Fibroblast of lung (primary cell): ENCODE measurements around the gene CLUH. TPM values are rescaled to one million over a fixed set of nuclear protein-coding genes. Genes with fewer than 3 reads are reported as not detected.
"Not testable (repeated sequence)": the region's sequence is repeated elsewhere in the genome, so short reads cannot be mapped to it uniquely, and the experiment has no call there.

Source experiments
- DNase-seq, 2 donors: peaks; one replicate each; pipeline versions ENCODE4 v3.0.0 to v3.0.0-alpha.2; 2010; ENCODE audit warnings: low read depth in 2 of 2
- H2AFZ ChIP-seq: 2 replicates; pipeline ENCODE4 v1.5.1; 2012; ENCODE audit warnings: low read length, control low read depth, inconsistent platforms
- H3K27ac ChIP-seq: 2 replicates; pipeline ENCODE4 v1.5.1; 2011; ENCODE audit warnings: low read length, control low read depth; ENCODE audit not compliant: insufficient read depth
- H3K27me3 ChIP-seq: 2 replicates; pipeline ENCODE4 v1.5.1; 2011; ENCODE audit warnings: mild to moderate bottlenecking, low read length; ENCODE audit not compliant: control insufficient read depth, insufficient read depth
- H3K36me3 ChIP-seq: 2 replicates; pipeline ENCODE4 v1.5.1; 2011; ENCODE audit warnings: low read length; ENCODE audit not compliant: control insufficient read depth, insufficient read depth
- H3K4me1 ChIP-seq: 2 replicates; pipeline ENCODE4 v1.5.1; 2011; ENCODE audit warnings: low read length; ENCODE audit not compliant: control insufficient read depth, insufficient read depth; ENCODE audit errors: extremely low read depth
- H3K4me2 ChIP-seq: 2 replicates; pipeline ENCODE4 v1.5.1; 2011; ENCODE audit warnings: low read length, control low read depth; ENCODE audit not compliant: insufficient read depth; ENCODE audit errors: extremely low read depth
- H3K4me3 ChIP-seq, 4 experiments: fragments of 200-600 bp in 1 of 4; sonication (generic) in 1 of 4; replicated peaks in 1 of 4; 2 replicates each; pipeline ENCODE4 v1.5.1; 2011 to 2016; ENCODE audit warnings: low read length in 4 of 4, low read depth in 3 of 4, mild to moderate bottlenecking in 3 of 4, control low read depth in 2 of 4, inconsistent platforms in 1 of 4, mixed read lengths in 1 of 4; ENCODE audit not compliant: insufficient read depth in 1 of 4; ENCODE audit errors: control extremely low read depth in 1 of 4
- H3K79me2 ChIP-seq: 2 replicates; pipeline ENCODE4 v1.5.1; 2012; ENCODE audit warnings: mild to moderate bottlenecking, low read length, inconsistent platforms; ENCODE audit not compliant: control insufficient read depth, insufficient read depth
- H3K9ac ChIP-seq: 2 replicates; pipeline ENCODE4 v1.5.1; 2011; ENCODE audit warnings: mild to moderate bottlenecking, low read length, control low read depth; ENCODE audit not compliant: insufficient read depth
- H3K9me3 ChIP-seq: 2 replicates; pipeline ENCODE4 v1.5.1; 2012; ENCODE audit warnings: low read depth, low read length; ENCODE audit not compliant: control insufficient read depth, insufficient read depth
- H4K20me1 ChIP-seq: 2 replicates; pipeline ENCODE4 v1.5.1; 2011; ENCODE audit warnings: low read length; ENCODE audit not compliant: control insufficient read depth, insufficient read depth; ENCODE audit errors: extremely low read depth
- EZH2 ChIP-seq: IDR thresholded peaks from 2 replicates; pipeline ENCODE4 v1.5.1; 2012; ENCODE audit warnings: low read length, control low read depth, mild to moderate bottlenecking; ENCODE audit errors: missing control alignments
- polyA plus RNA-seq, 2 donors: library from polyadenylated mRNA; depleted of rRNA in 1 of 2; stranded (reverse) in 1 of 2; unstranded in 1 of 2; fragments of >200 nt; gene quantifications; 2 replicates each; pipeline ENCODE4 v1.2.1, GENCODE V29; 2011 to 2012; ENCODE audit warnings: missing spikeins in 1 of 2
- total RNA-seq: library from RNA; depleted of rRNA; stranded (reverse); fragments of >200 nt; gene quantifications from 2 replicates; pipeline ENCODE4 v1.2.1, GENCODE V29; 2014
- TF ChIP-seq, protein P1 (sequence below), 2 donors: IDR thresholded peaks in 1 of 2; conservative IDR thresholded peaks in 1 of 2; 1 replicate in 1 of 2; 2 replicates in 1 of 2; pipeline ENCODE4 v1.5.1; 2011 to 2012; ENCODE audit warnings: low read length in 2 of 2, control low read depth in 1 of 2, inconsistent platforms in 1 of 2, low read depth in 1 of 2, mild to moderate bottlenecking in 1 of 2

CLUH gene
- total and polyA plus RNA-seq, 2 donors (not counting 1 experiment from before 2014, with no cell fraction given) = 10.5 to 29.4 TPM

DNA sequence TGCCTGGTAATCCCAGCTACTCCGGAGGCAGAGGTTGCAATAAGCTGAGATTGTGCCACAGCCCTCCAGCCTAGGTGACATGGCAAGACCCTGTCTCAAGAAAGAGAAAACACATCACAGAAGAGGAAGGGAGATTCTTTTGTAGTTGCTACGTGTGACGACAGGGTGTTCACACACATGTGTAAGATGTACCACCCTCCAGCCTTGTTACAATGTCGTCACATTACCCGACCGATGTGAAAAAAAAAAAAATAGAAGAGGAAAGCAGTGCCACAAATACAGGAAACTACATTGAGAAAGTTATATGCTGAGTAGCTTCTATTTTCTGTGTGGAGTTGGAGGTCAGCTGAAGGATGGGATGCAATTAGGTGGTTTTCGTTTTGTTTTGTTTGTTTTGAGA, 56.0 kb downstream of the CLUH start:
- Histone ChIP-seq H2AFZ (no peak overlapping the region), H4K20me1 (no peaks in the 10 kb centered on the region)

GRCh38 chr17:2652911-2653310, 58.7 kb downstream of the CLUH start:
- not testable (repeated sequence) for H3K4me2 ChIP-seq, H2AFZ ChIP-seq, H3K27ac ChIP-seq, H3K4me1 ChIP-seq, DNase-seq, H3K27me3 ChIP-seq, H3K4me3 ChIP-seq, H3K9ac ChIP-seq, H3K36me3 ChIP-seq, H4K20me1 ChIP-seq, H3K9me3 ChIP-seq
- H3K79me2 ChIP-seq = peaks cover 63% of the 10 kb centered on the region

More for the DNA sequence above, 56.0 kb downstream of the CLUH start:
- Histone ChIP-seq H3K4me1 (peaks cover 2% of the 10 kb centered on the region), H3K9ac (no peak overlapping the region), H3K79me2 (peaks cover 74% of the 10 kb centered on the region), H3K36me3 (no peaks in the 10 kb centered on the region), H3K4me2 (no peak overlapping the region), H3K9me3 (no peaks in the 10 kb centered on the region), H3K27me3 (no peaks in the 10 kb centered on the region), H3K27ac (no peak overlapping the region), H3K4me3 (no peak overlapping the region)
- DNase-seq = no peak
- TF ChIP-seq, protein P1, sequence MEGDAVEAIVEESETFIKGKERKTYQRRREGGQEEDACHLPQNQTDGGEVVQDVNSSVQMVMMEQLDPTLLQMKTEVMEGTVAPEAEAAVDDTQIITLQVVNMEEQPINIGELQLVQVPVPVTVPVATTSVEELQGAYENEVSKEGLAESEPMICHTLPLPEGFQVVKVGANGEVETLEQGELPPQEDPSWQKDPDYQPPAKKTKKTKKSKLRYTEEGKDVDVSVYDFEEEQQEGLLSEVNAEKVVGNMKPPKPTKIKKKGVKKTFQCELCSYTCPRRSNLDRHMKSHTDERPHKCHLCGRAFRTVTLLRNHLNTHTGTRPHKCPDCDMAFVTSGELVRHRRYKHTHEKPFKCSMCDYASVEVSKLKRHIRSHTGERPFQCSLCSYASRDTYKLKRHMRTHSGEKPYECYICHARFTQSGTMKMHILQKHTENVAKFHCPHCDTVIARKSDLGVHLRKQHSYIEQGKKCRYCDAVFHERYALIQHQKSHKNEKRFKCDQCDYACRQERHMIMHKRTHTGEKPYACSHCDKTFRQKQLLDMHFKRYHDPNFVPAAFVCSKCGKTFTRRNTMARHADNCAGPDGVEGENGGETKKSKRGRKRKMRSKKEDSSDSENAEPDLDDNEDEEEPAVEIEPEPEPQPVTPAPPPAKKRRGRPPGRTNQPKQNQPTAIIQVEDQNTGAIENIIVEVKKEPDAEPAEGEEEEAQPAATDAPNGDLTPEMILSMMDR (conservative IDR thresholded peaks at IDR 0.05 in 1 of 2, IDR thresholded peaks at IDR 0.05 in 1 of 2; ENCODE audit: low read depth in 1 of 2, low read length in 2 of 2) = no peak
- no peak for TF ChIP-seq EZH2

DNA sequence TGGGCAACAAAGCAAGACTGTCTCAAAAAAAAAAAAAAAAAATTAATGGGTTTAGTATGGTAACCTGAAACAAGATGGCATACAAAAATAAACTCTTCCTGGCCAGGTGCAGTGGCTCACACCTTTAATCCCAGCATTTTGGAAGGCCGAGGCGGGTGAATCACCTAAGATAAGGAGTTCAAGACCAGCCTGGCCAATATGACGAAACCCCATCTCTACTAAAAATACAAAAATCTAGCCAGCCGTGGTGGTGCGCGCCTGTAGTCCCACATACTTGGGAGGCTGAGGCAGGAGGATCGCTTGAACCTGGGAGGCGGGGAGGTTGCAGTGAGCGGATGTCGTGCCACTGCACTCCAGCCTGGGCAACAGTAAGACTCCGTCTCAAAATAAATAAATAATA, 62.4 kb downstream of the CLUH start:
- Histone ChIP-seq H3K9me3 (no peaks in the 10 kb centered on the region), H2AFZ (no peak overlapping the region), H3K4me1 (peaks cover 2% of the 10 kb centered on the region), H3K4me2 (no peak overlapping the region), H3K27me3 (no peaks in the 10 kb centered on the region), H3K79me2 (peaks cover 39% of the 10 kb centered on the region), H3K4me3 (no peak overlapping the region), H3K27ac (no peak overlapping the region), H3K36me3 (no peaks in the 10 kb centered on the region), H3K9ac (no peak overlapping the region), H4K20me1 (no peaks in the 10 kb centered on the region)
- no peak for TF ChIP-seq EZH2
- TF ChIP-seq, protein P1 (conservative IDR thresholded peaks at IDR 0.05 in 1 of 2, IDR thresholded peaks at IDR 0.05 in 1 of 2; ENCODE audit: low read depth in 1 of 2, low read length in 2 of 2) = no peak
- no peak for DNase-seq
